H9 (cell line): ENCODE results near the gene FCRLA. TPM values are rescaled to one million over a fixed set of nuclear protein-coding genes. Genes with fewer than 3 reads are reported as not detected.
A peak's percentile ranks its signal among the peaks of the same experiment; 100 is the strongest.

Experiments used
- DNase-seq: peaks from one replicate; pipeline ENCODE4 v3.0.0-alpha.2; 2017
- H2AFZ ChIP-seq: one replicate; pipeline ENCODE4 v1.6.1; 2013; ENCODE audit warnings: mild to moderate bottlenecking, low read length, control low read depth, moderate library complexity
- H2AK5ac ChIP-seq: 2 replicates; pipeline ENCODE4 v1.6.1; 2013; ENCODE audit warnings: low read length, control low read depth, mixed read lengths; ENCODE audit not compliant: insufficient read length
- H2BK120ac ChIP-seq: one replicate; pipeline ENCODE4 v1.6.1; 2013; ENCODE audit warnings: low read depth, mild to moderate bottlenecking, low read length, control low read depth, inconsistent platforms; ENCODE audit not compliant: poor library complexity, severe bottlenecking
- H2BK12ac ChIP-seq: 2 replicates; pipeline ENCODE4 v1.6.1; 2013; ENCODE audit warnings: low read length, control low read depth, mixed read lengths, low read depth; ENCODE audit not compliant: insufficient read length
- H2BK15ac ChIP-seq: 2 replicates; pipeline ENCODE4 v1.6.1; 2013; ENCODE audit warnings: low read depth, low read length, control low read depth
- H2BK20ac ChIP-seq: one replicate; pipeline ENCODE4 v1.6.1; 2013; ENCODE audit warnings: low read depth, mild to moderate bottlenecking, low read length, control low read depth, inconsistent platforms; ENCODE audit not compliant: poor library complexity, severe bottlenecking
- H2BK5ac ChIP-seq: 2 replicates; pipeline ENCODE4 v1.6.1; 2013; ENCODE audit warnings: low read length, control low read depth, mixed read lengths; ENCODE audit not compliant: insufficient read length
- H3K14ac ChIP-seq: 2 replicates; pipeline ENCODE4 v1.6.1; 2013; ENCODE audit warnings: low read length, control low read depth; ENCODE audit not compliant: insufficient read depth
- H3K18ac ChIP-seq: 2 replicates; pipeline ENCODE4 v1.6.1; 2013; ENCODE audit warnings: low read depth, mild to moderate bottlenecking, mixed read lengths, low read length, control low read depth; ENCODE audit not compliant: insufficient read length
- H3K23ac ChIP-seq: 2 replicates; pipeline ENCODE4 v1.6.1; 2013; ENCODE audit warnings: low read length, control low read depth, mixed read lengths, low read depth; ENCODE audit not compliant: insufficient read length
- H3K23me2 ChIP-seq: 2 replicates; pipeline ENCODE4 v1.6.1; 2013; ENCODE audit warnings: low read depth, mild to moderate bottlenecking, mixed read lengths, low read length, control low read depth; ENCODE audit not compliant: insufficient read length, poor library complexity, severe bottlenecking
- H3K27ac ChIP-seq: 2 replicates; pipeline ENCODE4 v1.5.1; 2013; ENCODE audit warnings: low read length, control low read depth, mixed read lengths, low read depth; ENCODE audit not compliant: insufficient read length
- H3K27me3 ChIP-seq: 2 replicates; pipeline ENCODE4 v1.6.1; 2013; ENCODE audit warnings: low read length, control low read depth, inconsistent platforms; ENCODE audit not compliant: insufficient read depth
- H3K4ac ChIP-seq: 2 replicates; pipeline ENCODE4 v1.6.1; 2013; ENCODE audit warnings: low read depth, mild to moderate bottlenecking, control low read depth, inconsistent platforms, low read length, moderate library complexity
- H3K4me1 ChIP-seq: 2 replicates; pipeline ENCODE4 v1.6.1; 2013; ENCODE audit warnings: low read length, control low read depth, inconsistent platforms; ENCODE audit not compliant: insufficient read depth
- H3K4me2 ChIP-seq: 2 replicates; pipeline ENCODE4 v1.6.1; 2013; ENCODE audit warnings: low read length, control low read depth, mixed read lengths; ENCODE audit not compliant: insufficient read length, insufficient read depth
- H3K56ac ChIP-seq: 2 replicates; pipeline ENCODE4 v1.6.1; 2013; ENCODE audit warnings: low read depth, mild to moderate bottlenecking, mixed read lengths, low read length, control low read depth; ENCODE audit not compliant: insufficient read length
- H3K79me1 ChIP-seq: 2 replicates; pipeline ENCODE4 v1.6.1; 2013; ENCODE audit warnings: low read depth, mild to moderate bottlenecking, moderate library complexity, low read length, control low read depth, inconsistent platforms; ENCODE audit not compliant: insufficient read depth, poor library complexity, severe bottlenecking
- H3K79me2 ChIP-seq: 2 replicates; pipeline ENCODE4 v1.6.1; 2013; ENCODE audit warnings: low read length, control low read depth, inconsistent platforms; ENCODE audit not compliant: insufficient read depth
- H3K9ac ChIP-seq: 2 replicates; pipeline ENCODE4 v1.6.1; 2013; ENCODE audit warnings: low read length, control low read depth, mixed read lengths; ENCODE audit not compliant: insufficient read length; ENCODE audit errors: extremely low read depth
- H3K9me3 ChIP-seq: one replicate; pipeline ENCODE4 v1.6.1; 2013; ENCODE audit warnings: low read depth, low read length, inconsistent platforms; ENCODE audit not compliant: control insufficient read depth
- H3T11ph ChIP-seq: one replicate; pipeline ENCODE4 v1.6.1; 2013; ENCODE audit warnings: mild to moderate bottlenecking, low read length, control low read depth, inconsistent platforms
- H4K20me1 ChIP-seq: one replicate; pipeline ENCODE4 v1.6.1; 2013; ENCODE audit not compliant: control insufficient read depth, insufficient read length, insufficient read depth
- H4K5ac ChIP-seq: 2 replicates; pipeline ENCODE4 v1.6.1; 2013; ENCODE audit warnings: low read depth, mild to moderate bottlenecking, mixed read lengths, low read length, control low read depth; ENCODE audit not compliant: insufficient read length
- H4K8ac ChIP-seq: replicated peaks from 2 replicates; pipeline ENCODE4 v1.6.1; 2013; ENCODE audit warnings: low read length, control low read depth, mixed read lengths, low read depth; ENCODE audit not compliant: insufficient read length
- H4K91ac ChIP-seq: 2 replicates; pipeline ENCODE4 v1.6.1; 2013; ENCODE audit warnings: low read depth, mild to moderate bottlenecking, moderate library complexity, mixed read lengths, low read length, control low read depth; ENCODE audit not compliant: insufficient read length
- H3K27ac Mint-ChIP-seq, 3 experiments: 2 replicates in 2 of 3; 3 replicates in 1 of 3; pipeline ENCODE4 v1.8.0; 2020 to 2021; ENCODE audit warnings: mixed read lengths in 3 of 3, mild to moderate bottlenecking in 1 of 3, moderate library complexity in 1 of 3
- H3K27me3 Mint-ChIP-seq: 2 replicates; pipeline ENCODE4 v1.8.0; 2021; ENCODE audit warnings: low read depth, mild to moderate bottlenecking, moderate library complexity, mixed read lengths
- H3K36me3 Mint-ChIP-seq, 3 experiments: 2 replicates in 2 of 3; 3 replicates in 1 of 3; pipeline ENCODE4 v1.8.0; 2020 to 2021; ENCODE audit warnings: low read depth in 3 of 3, mixed read lengths in 3 of 3; ENCODE audit not compliant: insufficient read depth in 1 of 3
- H3K4me1 Mint-ChIP-seq, 2 experiments: 2 replicates each; pipeline ENCODE4 v1.8.0; 2020; ENCODE audit warnings: mixed read lengths in 2 of 2
- H3K4me3 Mint-ChIP-seq, 2 experiments: 2 replicates in 1 of 2; 3 replicates in 1 of 2; pipeline ENCODE4 v1.8.0; 2020 to 2021; ENCODE audit warnings: mild to moderate bottlenecking in 2 of 2, mixed read lengths in 2 of 2, moderate library complexity in 1 of 2
- H3K9me3 Mint-ChIP-seq, 2 experiments: 2 replicates in 1 of 2; 3 replicates in 1 of 2; pipeline ENCODE4 v1.8.0; 2020; ENCODE audit warnings: mild to moderate bottlenecking in 2 of 2, mixed read lengths in 2 of 2, moderate library complexity in 1 of 2
- CTCF ChIP-seq: fragments of 200-600 bp; sonication (generic); conservative IDR thresholded peaks from 3 replicates; pipeline ENCODE4 v1.8.0; 2021; ENCODE audit warnings: antibody characterized with exemption, mild to moderate bottlenecking
- WGBS: extraction: QIAGEN DNeasy Blood & Tissue Kit; methylation state at CpG from one replicate; pipeline ENCODE4 v1.1.7; 2013; ENCODE audit warnings: missing lambda C conversion rate, low lambda C conversion rate, mixed read lengths; ENCODE audit not compliant: insufficient read length; ENCODE audit errors: extremely low coverage; 5-methylcytosine and 5-hydroxymethylcytosine counted together
- total RNA-seq: library from RNA; stranded (reverse); gene quantifications from 2 replicates; pipeline ENCODE4 v1.2.1, GENCODE V29; 2021

FCRLA gene
- total RNA-seq, 1 experiment from 2014 or later: not detected

GRCh38 chr1:161737625-161738024 lies 30.6 kb downstream of the FCRLA start:
- H3K27ac ChIP-seq: no peak overlapping the region
- H3K4me1 Mint-ChIP-seq: peaks cover 22 to 28% of the 10 kb centered on the region in 2 experiments
- no peaks in the 10 kb centered on the region for H4K20me1 ChIP-seq
- H3K36me3 Mint-ChIP-seq: no peaks in the 10 kb centered on the region
- no peak overlapping the region for H3K4me3 Mint-ChIP-seq
- no peak overlapping the region for H2BK12ac ChIP-seq
- no peak overlapping the region for H2BK15ac ChIP-seq
- no peaks in the 10 kb centered on the region for H3K79me1 ChIP-seq
- no peak overlapping the region for H3K4ac ChIP-seq
- H3T11ph ChIP-seq: no peak overlapping the region
- no peak overlapping the region for H2BK120ac ChIP-seq
- no peak overlapping the region for H4K91ac ChIP-seq
- no peak overlapping the region for H2BK20ac ChIP-seq
- no peak overlapping the region for H3K23ac ChIP-seq
- no peaks in the 10 kb centered on the region for H3K27me3 ChIP-seq
- H3K9ac ChIP-seq: no peak overlapping the region
- no peak overlapping the region for H2BK5ac ChIP-seq
- no peak overlapping the region for H3K27ac Mint-ChIP-seq
- H4K5ac ChIP-seq: no peak overlapping the region
- no peak overlapping the region for H2AK5ac ChIP-seq
- no peaks in the 10 kb centered on the region for H3K9me3 ChIP-seq
- H4K8ac ChIP-seq: no peak overlapping the region
- H3K4me1 ChIP-seq: peaks cover 10% of the 10 kb centered on the region; the same call in 1 of the 2 replicates
- H3K56ac ChIP-seq: no peak overlapping the region
- TF ChIP-seq CTCF: no peak
- no peak overlapping the region for H3K14ac ChIP-seq
- H3K23me2 ChIP-seq: no peaks in the 10 kb centered on the region
- no peaks in the 10 kb centered on the region for H3K9me3 Mint-ChIP-seq
- no peak overlapping the region for H2AFZ ChIP-seq
- peak; percentile 64 for DNase-seq
- no peak overlapping the region for H3K4me2 ChIP-seq
- H3K27me3 Mint-ChIP-seq: no peaks in the 10 kb centered on the region; the same call in 1 of the 2 replicates
- no CpG with 5 or more reads among the region's 2 CpGs for WGBS
- no peak overlapping the region for H3K18ac ChIP-seq
- H3K79me2 ChIP-seq: no peaks in the 10 kb centered on the region
